IPS-11a (cell line): ENCODE measurements around the gene METTL14.
A peak's percentile ranks its signal among the peaks of the same experiment; 100 is the strongest.
"Not testable (repeated sequence)": the region's sequence is repeated elsewhere in the genome, so short reads cannot be mapped to it uniquely, and the experiment has no call there.

Experiments
- H3K4me3 ChIP-seq: one replicate; pipeline ENCODE4 v1.5.1; 2013; ENCODE audit warnings: low read depth, low read length, control low read depth

The METTL14 gene

GRCh38 chr4:118684873-118685811, at the start of gene METTL14:
METTL14 (plus strand) TSS chr4:118685392; CDS start chr4:118685535, 143 bp downstream.
- peak within 1 kb of the TSS; percentile 84 for H3K4me3 ChIP-seq

GRCh38 chr4:118636126-118636525, 49.1 kb upstream of the METTL14 start:
- H3K4me3 ChIP-seq: not testable (repeated sequence)

- H3K4me3 ChIP-seq: not testable (repeated sequence)
Measured at GRCh38 chr4:118664665-118665064, 20.5 kb upstream of the METTL14 start.

GRCh38 chr4:118669220-118669619, 16.0 kb upstream of the METTL14 start:
- H3K4me3 ChIP-seq: not testable (repeated sequence)

GRCh38 chr4:118670968-118671367, 14.2 kb upstream of the METTL14 start:
- H3K4me3 ChIP-seq: not testable (repeated sequence)

GRCh38 chr4:118676128-118676527, 9.1 kb upstream of the METTL14 start:
- H3K4me3 ChIP-seq: no peak overlapping the region

GRCh38 chr4:118680808-118681207, 4.4 kb upstream of the METTL14 start:
- no peak overlapping the region for H3K4me3 ChIP-seq

GRCh38 chr4:118682928-118683327, 2.3 kb upstream of the METTL14 start:
- H3K4me3 ChIP-seq: no peak overlapping the region

GRCh38 chr4:118683513-118683912, 1.7 kb upstream of the METTL14 start:
- no peak overlapping the region for H3K4me3 ChIP-seq

- no peak overlapping the region for H3K4me3 ChIP-seq
Measured at GRCh38 chr4:118703118-118703517, 17.9 kb downstream of the METTL14 start.

- no peak overlapping the region for H3K4me3 ChIP-seq
Measured at GRCh38 chr4:118711052-118711451, 25.9 kb downstream of the METTL14 start.

GRCh38 chr4:118712872-118713271, 27.7 kb downstream of the METTL14 start:
- no peak overlapping the region for H3K4me3 ChIP-seq

- H3K4me3 ChIP-seq: no peak overlapping the region
Measured at GRCh38 chr4:118714682-118715081, 29.5 kb downstream of the METTL14 start.

GRCh38 chr4:118716304-118716703, 31.1 kb downstream of the METTL14 start:
- H3K4me3 ChIP-seq: no peak overlapping the region

GRCh38 chr4:118718511-118719170, 33.4 kb downstream of the METTL14 start:
- H3K4me3 ChIP-seq: no peak overlapping the region

GRCh38 chr4:118721752-118722151, 36.6 kb downstream of the METTL14 start:
- H3K4me3 ChIP-seq: no peak overlapping the region

GRCh38 chr4:118723369-118723768, 38.2 kb downstream of the METTL14 start:
- no peak overlapping the region for H3K4me3 ChIP-seq

GRCh38 chr4:118727360-118727759, 42.2 kb downstream of the METTL14 start:
- no peak overlapping the region for H3K4me3 ChIP-seq

GRCh38 chr4:118729287-118730286, 44.4 kb downstream of the METTL14 start:
- no peak overlapping the region for H3K4me3 ChIP-seq

GRCh38 chr4:118730683-118731082, 45.5 kb downstream of the METTL14 start:
- H3K4me3 ChIP-seq: no peak overlapping the region
